Measurements from ENCODE around the gene TMEM212.

- no peak for TF ChIP-seq CREB3 (tag; conservative IDR thresholded peaks at IDR 0.05; ENCODE audit: low read depth)
- no peak for TF ChIP-seq NCOA1 (IDR thresholded peaks at IDR 0.05; ENCODE audit: low read depth)
- no peak for TF ChIP-seq ZFP36 (IDR thresholded peaks at IDR 0.05; ENCODE audit: low read depth, low read length, partially characterized antibody)
- TF ChIP-seq ZNF311 (CRISPR knock-in tag; IDR thresholded peaks at IDR 0.05) = no peak
- no peak for TF ChIP-seq CTCF (IDR thresholded peaks at IDR 0.05 in 2 of 3, conservative IDR thresholded peaks at IDR 0.05 in 1 of 3; ENCODE audit: insufficient read depth in 2 of 3, low read depth in 1 of 3, low read length in 3 of 3)
- no peak for TF ChIP-seq JUN (IDR thresholded peaks at IDR 0.05; ENCODE audit: borderline replicate concordance, low read depth, low read length)
- no peak for TF ChIP-seq JUN (CRISPR knock-in tag; IDR thresholded peaks at IDR 0.05; ENCODE audit: borderline replicate concordance)
- TF ChIP-seq ZNF134 (CRISPR knock-in tag; conservative IDR thresholded peaks at IDR 0.05) = no peak
- no peak for TF ChIP-seq ARID1B (IDR thresholded peaks at IDR 0.05)
- no peak for TF ChIP-seq CREB5 (CRISPR knock-in tag; IDR thresholded peaks at IDR 0.05)
These were observed 45.3 kb downstream of the TMEM212 start for GRCh38 chr3:171888466-171888865.
